Astrocyte of the spinal cord (primary cell): Measurements from ENCODE around the gene ABHD15.

Experiments
- DNase-seq: peaks from one replicate; pipeline ENCODE4 v3.0.0; 2011; ENCODE audit warnings: low read depth, low spot score
- H3K4me3 ChIP-seq: 2 replicates; pipeline ENCODE4 v1.5.1; 2011; ENCODE audit warnings: low read depth, mild to moderate bottlenecking, low read length, moderate library complexity
- CTCF ChIP-seq: IDR thresholded peaks from 2 replicates; pipeline ENCODE4 v1.5.1; 2012; ENCODE audit warnings: low read depth, mild to moderate bottlenecking, low read length, inconsistent platforms
- in situ Hi-C: cut with HindIII; loops from 2 replicates; pipeline ENCODE4 v1.10.0; 2017; ENCODE audit warnings: low sequenced_read_pairs

The ABHD15 gene

GRCh38 chr17:29566473-29567303 lies at the start of gene ABHD15:
ABHD15 (minus strand) TSS chr17:29567037; CDS start chr17:29566966, 71 bp downstream.
- DNase-seq, result peak; percentile 62
- peak within 1 kb of the TSS; percentile 74 for H3K4me3 ChIP-seq
- no peak for TF ChIP-seq CTCF
- in situ Hi-C loops, result no loop called here

GRCh38 chr17:29615492-29616299 lies 48.9 kb upstream of the ABHD15 start:
- in situ Hi-C loops, result no loop called here
- TF ChIP-seq CTCF, result no peak
- DNase-seq, result peak; percentile 85
- peak overlapping the region; percentile 26 for H3K4me3 ChIP-seq

GRCh38 chr17:29615048-29615385 lies 48.2 kb upstream of the ABHD15 start:
- H3K4me3 ChIP-seq, result peak overlapping the region; percentile 26
- in situ Hi-C loops, result no loop called here
- DNase-seq, result no peak
- TF ChIP-seq CTCF, result no peak

- no peak overlapping the region for H3K4me3 ChIP-seq
- no peak for TF ChIP-seq CTCF
These were observed 47.7 kb upstream of the ABHD15 start for GRCh38 chr17:29614349-29615047.

GRCh38 chr17:29613856-29614255 lies 47.0 kb upstream of the ABHD15 start:
- no peak overlapping the region for H3K4me3 ChIP-seq
- no peak for DNase-seq
- in situ Hi-C loops, result no loop called here
- TF ChIP-seq CTCF, result no peak

More at GRCh38 chr17:29614349-29615047, 47.7 kb upstream of the ABHD15 start:
- in situ Hi-C loops, result no loop called here
- DNase-seq, result no peak

GRCh38 chr17:29613352-29613837 lies 46.6 kb upstream of the ABHD15 start:
- TF ChIP-seq CTCF, result peak; percentile 70
- in situ Hi-C loops, result no loop called here
- DNase-seq, result peak; percentile 86
- H3K4me3 ChIP-seq, result no peak overlapping the region
